ENCODE results near the gene ANKRD13B.
"Not testable (repeated sequence)": the region's sequence is repeated elsewhere in the genome, so short reads cannot be mapped to it uniquely, and the experiment has no call there.

ANKRD13B gene

DNA sequence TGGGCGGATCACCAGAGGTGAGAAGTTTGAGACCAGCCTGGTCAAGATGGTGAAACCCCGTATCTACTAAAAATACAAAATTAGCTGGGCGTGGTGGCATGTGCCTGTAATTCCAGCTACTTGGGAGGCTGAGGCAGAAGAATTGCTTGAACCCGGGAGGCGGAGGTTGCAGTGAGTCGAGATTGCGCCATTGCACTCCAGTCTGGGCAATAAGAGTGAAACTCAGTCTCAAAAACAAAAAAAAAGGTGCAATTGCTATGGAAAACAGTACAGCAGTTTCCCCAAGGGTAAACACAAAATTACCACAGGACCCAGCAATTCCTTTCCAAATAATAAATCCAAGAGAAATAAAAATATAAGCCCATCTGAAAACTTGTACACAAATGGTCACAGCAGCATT, 59.0 kb downstream of the ANKRD13B start:
- H3K27ac ChIP-seq (ENCODE audit: low read length); H3K27me3 ChIP-seq (ENCODE audit: control insufficient read depth, insufficient read depth, low read length); H3K4me1 ChIP-seq (ENCODE audit: control insufficient read depth, low read depth, low read length); H3K9ac ChIP-seq (ENCODE audit: low read length); H3K9me3 ChIP-seq (ENCODE audit: control insufficient read depth, low read depth, low read length); H3K36me3 ChIP-seq (ENCODE audit: control insufficient read depth, low read depth, low read length); H3K4me3 ChIP-seq (ENCODE audit: low read length): not testable (repeated sequence)

DNA sequence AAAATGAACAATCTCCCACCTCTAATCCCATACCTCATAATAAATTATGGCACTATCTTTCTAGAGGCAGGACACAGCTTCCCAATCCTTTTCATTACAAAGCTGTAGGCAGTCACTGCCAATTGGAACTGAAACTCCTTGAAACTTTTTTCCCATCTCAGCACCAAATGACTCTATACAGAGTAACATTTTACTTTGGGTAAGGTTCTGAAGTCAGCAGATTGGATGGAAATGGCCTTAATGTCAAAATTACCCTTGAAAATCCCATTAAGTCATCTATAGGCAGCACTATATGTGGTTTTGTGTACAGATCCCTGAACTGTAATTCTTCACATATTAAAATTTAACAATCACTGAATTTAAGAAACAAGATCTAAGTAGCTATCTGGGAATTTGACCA, 60.0 kb downstream of the ANKRD13B start:
- no peak overlapping the region for H3K9ac ChIP-seq (ENCODE audit: low read length)
- H3K27ac ChIP-seq (ENCODE audit: low read length), result no peak overlapping the region
- H3K36me3 ChIP-seq (ENCODE audit: control insufficient read depth, low read depth, low read length), result no peaks in the 10 kb centered on the region
- H3K9me3 ChIP-seq (ENCODE audit: control insufficient read depth, low read depth, low read length), result no peaks in the 10 kb centered on the region
- H3K4me1 ChIP-seq (ENCODE audit: control insufficient read depth, low read depth, low read length), result no peaks in the 10 kb centered on the region
- H3K27me3 ChIP-seq (ENCODE audit: control insufficient read depth, insufficient read depth, low read length), result no peaks in the 10 kb centered on the region
- H3K4me3 ChIP-seq (ENCODE audit: low read length), result no peak overlapping the region

- Histone ChIP-seq H3K36me3 (ENCODE audit: control insufficient read depth, low read depth, low read length) (no peaks in the 10 kb centered on the region), H3K4me3 (ENCODE audit: low read length) (no peak overlapping the region), H3K4me1 (ENCODE audit: control insufficient read depth, low read depth, low read length) (no peaks in the 10 kb centered on the region)
Measured at GRCh38 chr17:29653995-29654714, 61.2 kb downstream of the ANKRD13B start.

GRCh38 chr17:29655323-29655722, 62.4 kb downstream of the ANKRD13B start:
- H3K27me3 ChIP-seq (ENCODE audit: control insufficient read depth, insufficient read depth, low read length), result no peaks in the 10 kb centered on the region
- H3K4me3 ChIP-seq (ENCODE audit: low read length), result no peak overlapping the region
- no peak overlapping the region for H3K9ac ChIP-seq (ENCODE audit: low read length)
- no peaks in the 10 kb centered on the region for H3K36me3 ChIP-seq (ENCODE audit: control insufficient read depth, low read depth, low read length)
- H3K9me3 ChIP-seq (ENCODE audit: control insufficient read depth, low read depth, low read length), result no peaks in the 10 kb centered on the region
- no peak overlapping the region for H3K27ac ChIP-seq (ENCODE audit: low read length)
- no peaks in the 10 kb centered on the region for H3K4me1 ChIP-seq (ENCODE audit: control insufficient read depth, low read depth, low read length)

More at GRCh38 chr17:29653995-29654714, 61.2 kb downstream of the ANKRD13B start:
- Histone ChIP-seq H3K9me3 (ENCODE audit: control insufficient read depth, low read depth, low read length) (no peaks in the 10 kb centered on the region), H3K27me3 (ENCODE audit: control insufficient read depth, insufficient read depth, low read length) (no peaks in the 10 kb centered on the region), H3K27ac (ENCODE audit: low read length) (no peak overlapping the region), H3K9ac (ENCODE audit: low read length) (no peak overlapping the region)

DNA sequence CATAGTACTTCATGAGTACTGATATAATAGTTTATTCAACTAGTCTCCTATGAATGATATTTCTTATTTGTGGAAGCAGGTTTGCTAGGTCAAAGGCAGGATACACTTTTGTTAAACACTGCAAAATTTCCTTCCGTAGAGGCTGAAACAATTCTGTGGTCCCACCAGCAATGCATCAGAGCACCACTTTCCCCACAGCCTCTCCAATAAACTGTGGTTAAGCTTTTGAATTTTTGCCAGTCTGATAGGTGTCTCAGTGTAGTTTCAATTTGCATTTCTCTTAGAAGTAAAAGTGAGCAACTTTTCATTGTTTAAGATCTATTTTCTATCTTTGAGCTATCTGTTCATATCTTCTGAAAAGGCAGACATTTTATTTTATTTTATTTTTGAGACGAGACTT, 66.2 kb downstream of the ANKRD13B start:
- Histone ChIP-seq H3K27ac (ENCODE audit: low read length) (no peak overlapping the region), H3K9ac (ENCODE audit: low read length) (no peak overlapping the region), H3K36me3 (ENCODE audit: control insufficient read depth, low read depth, low read length) (no peaks in the 10 kb centered on the region), H3K4me3 (ENCODE audit: low read length) (no peak overlapping the region), H3K27me3 (ENCODE audit: control insufficient read depth, insufficient read depth, low read length) (no peaks in the 10 kb centered on the region), H3K9me3 (ENCODE audit: control insufficient read depth, low read depth, low read length) (no peaks in the 10 kb centered on the region), H3K4me1 (ENCODE audit: control insufficient read depth, low read depth, low read length) (peaks cover 8% of the 10 kb centered on the region)

- no peaks in the 10 kb centered on the region for H3K36me3 ChIP-seq (ENCODE audit: control insufficient read depth, low read depth, low read length)
- H3K4me3 ChIP-seq (ENCODE audit: low read length), result no peak overlapping the region
- no peaks in the 10 kb centered on the region for H3K27me3 ChIP-seq (ENCODE audit: control insufficient read depth, insufficient read depth, low read length)
- peaks cover 8% of the 10 kb centered on the region for H3K4me1 ChIP-seq (ENCODE audit: control insufficient read depth, low read depth, low read length)
- H3K9me3 ChIP-seq (ENCODE audit: control insufficient read depth, low read depth, low read length), result no peaks in the 10 kb centered on the region
- H3K9ac ChIP-seq (ENCODE audit: low read length), result no peak overlapping the region
- H3K27ac ChIP-seq (ENCODE audit: low read length), result no peak overlapping the region
Measured at GRCh38 chr17:29661213-29661612, 68.3 kb downstream of the ANKRD13B start.

- Histone ChIP-seq H3K27ac (ENCODE audit: low read length) (no peak overlapping the region), H3K36me3 (ENCODE audit: control insufficient read depth, low read depth, low read length) (no peaks in the 10 kb centered on the region), H3K27me3 (ENCODE audit: control insufficient read depth, insufficient read depth, low read length) (no peaks in the 10 kb centered on the region), H3K4me1 (ENCODE audit: control insufficient read depth, low read depth, low read length) (peaks cover 8% of the 10 kb centered on the region), H3K9ac (ENCODE audit: low read length) (no peak overlapping the region), H3K9me3 (ENCODE audit: control insufficient read depth, low read depth, low read length) (no peaks in the 10 kb centered on the region), H3K4me3 (ENCODE audit: low read length) (no peak overlapping the region)
Measured at GRCh38 chr17:29663155-29663554, 70.2 kb downstream of the ANKRD13B start.

Data from iPS-18a (cell line).